Endodermal cell (in vitro differentiated cells): ENCODE data around the gene DENND2A. TPM values are rescaled to one million over a fixed set of nuclear protein-coding genes. Genes with fewer than 3 reads are reported as not detected.

Source experiments
- DNase-seq: peaks from one replicate; pipeline ENCODE4 v3.0.0-alpha.2; 2017
- H3K27ac ChIP-seq: 2 replicates; pipeline ENCODE4 v1.5.1; 2013; ENCODE audit warnings: mild to moderate bottlenecking, low read depth, low read length, moderate library complexity
- H3K27me3 ChIP-seq: 2 replicates; pipeline ENCODE4 v1.6.1; 2013; ENCODE audit warnings: mild to moderate bottlenecking, low read length, moderate library complexity; ENCODE audit not compliant: insufficient read depth, control insufficient read depth, poor library complexity, severe bottlenecking
- H3K36me3 ChIP-seq: 2 replicates; pipeline ENCODE4 v1.7.0; 2013; ENCODE audit warnings: mild to moderate bottlenecking, low read length, moderate library complexity; ENCODE audit not compliant: control insufficient read depth, insufficient read depth
- H3K4me1 ChIP-seq: one replicate; pipeline ENCODE4 v1.7.0; 2013; ENCODE audit warnings: low read length; ENCODE audit not compliant: control insufficient read depth, insufficient read depth
- H3K4me3 ChIP-seq: 2 replicates; pipeline ENCODE4 v1.5.1; 2013; ENCODE audit warnings: mild to moderate bottlenecking, low read length, moderate library complexity
- H3K9ac ChIP-seq: 2 replicates; pipeline ENCODE4 v1.6.1; 2013; ENCODE audit warnings: mild to moderate bottlenecking, low read length, moderate library complexity; ENCODE audit not compliant: poor library complexity, severe bottlenecking; ENCODE audit errors: extremely low read depth
- H3K9me3 ChIP-seq: 2 replicates; pipeline ENCODE4 v1.6.1; 2013; ENCODE audit warnings: mild to moderate bottlenecking, low read length, moderate library complexity; ENCODE audit not compliant: control insufficient read depth
- H3K27ac Mint-ChIP-seq: 2 replicates; pipeline ENCODE4 v1.8.0; 2020; ENCODE audit warnings: mixed read lengths
- H3K27me3 Mint-ChIP-seq: 2 replicates; pipeline ENCODE4 v1.8.0; 2021; ENCODE audit warnings: mild to moderate bottlenecking, mixed read lengths; ENCODE audit not compliant: insufficient read depth
- H3K36me3 Mint-ChIP-seq: 2 replicates; pipeline ENCODE4 v1.8.0; 2020; ENCODE audit warnings: low read depth, mixed read lengths
- H3K4me1 Mint-ChIP-seq: 2 replicates; pipeline ENCODE4 v1.8.0; 2020; ENCODE audit warnings: mixed read lengths
- H3K4me3 Mint-ChIP-seq: 2 replicates; pipeline ENCODE4 v1.8.0; 2020; ENCODE audit warnings: mild to moderate bottlenecking, moderate library complexity, mixed read lengths
- H3K9me3 Mint-ChIP-seq: 2 replicates; pipeline ENCODE4 v1.8.0; 2020; ENCODE audit warnings: mild to moderate bottlenecking, mixed read lengths
- CTCF ChIP-seq: fragments of 200-600 bp; sonication (generic); conservative IDR thresholded peaks from 2 replicates; pipeline ENCODE4 v1.5.0; 2021; ENCODE audit warnings: antibody characterized with exemption, mild to moderate bottlenecking
- WGBS, 2 experiments: methylation state at CpG; one replicate each; pipeline versions ENCODE4 v1.1.5 to v1.1.7; 2013; ENCODE audit warnings: missing lambda C conversion rate in 2 of 2, mixed read lengths in 1 of 2; ENCODE audit not compliant: insufficient coverage in 1 of 2, insufficient read length in 1 of 2; 5-methylcytosine and 5-hydroxymethylcytosine counted together
- total RNA-seq, 2 donors: library from RNA; stranded (reverse); fragmentation: NEBNext Ultra II Directional in 1 of 2; extraction: Animal tissue kit (Norgen Biotek cat#: 25700) in 1 of 2; gene quantifications; 2 replicates in 1 of 2; 3 replicates in 1 of 2; pipeline ENCODE4 v1.2.1, GENCODE V29; 2021

The DENND2A gene
- total RNA-seq, 2 donors from 2014 or later: 28.5 to 40.6 TPM

GRCh38 chr7:140616328-140616727, 24.3 kb downstream of the DENND2A start:
- DNase-seq: no peak
- no peaks in the 10 kb centered on the region for H3K9me3 Mint-ChIP-seq
- H3K36me3 Mint-ChIP-seq: peaks cover 5% of the 10 kb centered on the region
- H3K27ac ChIP-seq: no peak overlapping the region
- H3K4me3 ChIP-seq: no peak overlapping the region
- H3K27me3 ChIP-seq: no peaks in the 10 kb centered on the region
- no peaks in the 10 kb centered on the region for H3K9me3 ChIP-seq
- peaks cover 3% of the 10 kb centered on the region for H3K36me3 ChIP-seq
- WGBS, 2 experiments: 83% methylated on average over 4 of the region's 4 CpGs; no CpG with 5 or more reads in 1 of the 2 experiments
- H3K27me3 Mint-ChIP-seq: no peaks in the 10 kb centered on the region
- H3K9ac ChIP-seq: no peak overlapping the region
- no peaks in the 10 kb centered on the region for H3K4me1 Mint-ChIP-seq
- no peaks in the 10 kb centered on the region for H3K4me1 ChIP-seq
- H3K27ac Mint-ChIP-seq: no peak overlapping the region
- no peak for TF ChIP-seq CTCF
- no peak overlapping the region for H3K4me3 Mint-ChIP-seq

- Mint-ChIP-seq H3K4me1 (no peaks in the 10 kb centered on the region), H3K9me3 (no peaks in the 10 kb centered on the region)
These were observed 29.0 kb downstream of the DENND2A start for GRCh38 chr7:140611641-140612040.

GRCh38 chr7:140610204-140611165, 30.1 kb downstream of the DENND2A start:
- DNase-seq: no peak
- Histone ChIP-seq H3K4me1 (no peaks in the 10 kb centered on the region), H3K9ac (no peak overlapping the region), H3K27me3 (no peaks in the 10 kb centered on the region), H3K9me3 (no peaks in the 10 kb centered on the region), H3K4me3 (no peak overlapping the region), H3K27ac (no peak overlapping the region), H3K36me3 (peaks cover 3% of the 10 kb centered on the region)
- TF ChIP-seq CTCF: no peak
- Mint-ChIP-seq H3K9me3 (no peaks in the 10 kb centered on the region), H3K4me1 (no peaks in the 10 kb centered on the region), H3K27me3 (no peaks in the 10 kb centered on the region), H3K27ac (no peak overlapping the region), H3K4me3 (no peak overlapping the region), H3K36me3 (peaks cover 5% of the 10 kb centered on the region)
- 93 to 97% methylated on average over 4 to 12 of the region's 12 CpGs for WGBS, 2 experiments

More at GRCh38 chr7:140611641-140612040, 29.0 kb downstream of the DENND2A start:
- no peak overlapping the region for H3K4me3 ChIP-seq
- no peaks in the 10 kb centered on the region for H3K4me1 ChIP-seq
- Mint-ChIP-seq H3K36me3 (peaks cover 5% of the 10 kb centered on the region), H3K4me3 (no peak overlapping the region), H3K27me3 (no peaks in the 10 kb centered on the region), H3K27ac (no peak overlapping the region)
- H3K27ac ChIP-seq: no peak overlapping the region
- peaks cover 3% of the 10 kb centered on the region for H3K36me3 ChIP-seq
- H3K27me3 ChIP-seq: no peaks in the 10 kb centered on the region
- no peak for TF ChIP-seq CTCF
- H3K9ac ChIP-seq: no peak overlapping the region
- H3K9me3 ChIP-seq: no peaks in the 10 kb centered on the region
- WGBS, 2 experiments: 95 to 99% methylated on average over 8 of the region's 8 CpGs
- DNase-seq: no peak
